ENCODE results near the gene RPS6KA2. TPM values are rescaled to one million over a fixed set of nuclear protein-coding genes. Genes with fewer than 3 reads are reported as not detected.

The RPS6KA2 gene
- total RNA-seq, 1 experiment from 2014 or later = 2.3 TPM

DNA sequence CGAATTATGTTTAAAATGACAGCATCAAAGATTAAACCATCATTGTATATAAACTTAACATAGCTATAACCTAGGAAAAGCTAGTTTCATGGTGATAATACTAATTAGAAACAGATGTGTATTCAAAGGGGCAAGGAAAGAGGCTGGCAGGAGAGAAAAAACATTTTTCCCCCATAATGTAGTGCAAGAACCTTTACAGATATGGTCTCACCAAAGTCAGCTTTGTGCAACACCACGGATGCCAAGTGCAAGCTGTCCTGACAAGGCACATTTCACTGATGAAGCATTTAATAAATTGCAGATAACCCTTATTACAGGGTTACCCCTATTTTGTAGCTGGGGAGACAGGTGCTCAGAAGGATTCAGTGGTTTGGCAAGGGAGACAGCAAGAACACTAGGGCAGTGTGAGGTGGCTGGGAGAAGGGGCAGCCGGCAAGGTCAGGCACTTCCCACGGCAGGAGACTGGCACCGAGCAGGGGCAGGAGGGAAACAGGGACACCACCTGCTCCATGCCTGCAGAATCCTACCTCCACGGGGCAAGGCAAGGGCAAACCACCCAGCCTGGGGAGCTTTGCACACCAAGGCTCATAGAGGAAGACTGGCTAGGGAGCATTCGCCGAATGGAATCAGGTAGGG, 6.5 kb downstream of the RPS6KA2 start:
- in situ Hi-C loops (cut with HindIII; ENCODE audit: low pct_unique_long_range_greater_than_20kb, low sequenced_read_pairs) = no loop called here
- no peak for DNase-seq (ENCODE audit: low read depth)

DNA sequence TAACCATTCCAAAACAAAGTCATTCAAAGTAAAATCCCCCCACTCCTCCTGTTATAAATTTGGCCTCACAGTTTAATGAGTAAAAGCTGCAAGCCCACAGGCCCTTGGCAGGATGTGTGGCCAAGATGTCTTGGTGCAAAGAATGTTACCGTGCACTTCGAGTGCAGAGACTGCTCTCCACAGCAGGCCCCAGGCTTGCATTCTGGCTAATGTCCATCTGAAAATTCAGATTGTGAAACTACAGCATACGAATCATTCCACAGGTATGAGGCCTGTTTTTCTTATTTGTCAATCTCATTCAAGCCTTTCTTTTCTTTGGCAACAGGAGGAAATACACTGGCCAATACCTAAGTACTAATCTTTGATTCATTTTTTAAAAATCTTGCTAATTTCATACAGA, 7.1 kb downstream of the RPS6KA2 start:
- in situ Hi-C loops (cut with HindIII; ENCODE audit: low pct_unique_long_range_greater_than_20kb, low sequenced_read_pairs) = no loop called here
- no peak for DNase-seq (ENCODE audit: low read depth)

- no peak for DNase-seq (ENCODE audit: low read depth)
- in situ Hi-C loops (cut with HindIII; ENCODE audit: low pct_unique_long_range_greater_than_20kb, low sequenced_read_pairs) = no loop called here
Measured at GRCh38 chr6:166618866-166619761, 7.9 kb downstream of the RPS6KA2 start.

DNA sequence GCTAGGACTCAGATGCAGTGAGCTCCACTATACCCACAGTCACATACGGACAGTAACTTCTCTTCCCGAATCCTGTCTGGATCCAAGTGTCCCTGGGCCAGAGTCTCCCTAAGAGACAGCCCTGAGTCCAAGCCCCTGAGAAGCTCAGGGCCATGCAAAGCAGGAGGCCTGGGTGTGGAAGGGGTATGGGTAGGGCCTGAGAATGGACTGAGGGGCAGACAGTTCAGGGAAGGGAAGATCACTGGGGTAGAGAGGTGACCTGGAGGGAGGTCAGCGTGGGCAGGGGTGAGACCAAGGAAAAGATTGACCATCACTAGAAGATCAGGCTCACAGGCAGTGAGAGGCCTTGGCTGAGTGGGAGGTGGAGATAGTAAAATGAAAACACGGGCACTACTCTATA, 8.8 kb downstream of the RPS6KA2 start:
- in situ Hi-C loops (cut with HindIII; ENCODE audit: low pct_unique_long_range_greater_than_20kb, low sequenced_read_pairs) = no loop called here
- no peak for DNase-seq (ENCODE audit: low read depth)

GRCh38 chr6:166617359-166617758, 9.7 kb downstream of the RPS6KA2 start:
- in situ Hi-C loops (cut with HindIII; ENCODE audit: low pct_unique_long_range_greater_than_20kb, low sequenced_read_pairs) = no loop called here
- DNase-seq (ENCODE audit: low read depth) = no peak

DNA sequence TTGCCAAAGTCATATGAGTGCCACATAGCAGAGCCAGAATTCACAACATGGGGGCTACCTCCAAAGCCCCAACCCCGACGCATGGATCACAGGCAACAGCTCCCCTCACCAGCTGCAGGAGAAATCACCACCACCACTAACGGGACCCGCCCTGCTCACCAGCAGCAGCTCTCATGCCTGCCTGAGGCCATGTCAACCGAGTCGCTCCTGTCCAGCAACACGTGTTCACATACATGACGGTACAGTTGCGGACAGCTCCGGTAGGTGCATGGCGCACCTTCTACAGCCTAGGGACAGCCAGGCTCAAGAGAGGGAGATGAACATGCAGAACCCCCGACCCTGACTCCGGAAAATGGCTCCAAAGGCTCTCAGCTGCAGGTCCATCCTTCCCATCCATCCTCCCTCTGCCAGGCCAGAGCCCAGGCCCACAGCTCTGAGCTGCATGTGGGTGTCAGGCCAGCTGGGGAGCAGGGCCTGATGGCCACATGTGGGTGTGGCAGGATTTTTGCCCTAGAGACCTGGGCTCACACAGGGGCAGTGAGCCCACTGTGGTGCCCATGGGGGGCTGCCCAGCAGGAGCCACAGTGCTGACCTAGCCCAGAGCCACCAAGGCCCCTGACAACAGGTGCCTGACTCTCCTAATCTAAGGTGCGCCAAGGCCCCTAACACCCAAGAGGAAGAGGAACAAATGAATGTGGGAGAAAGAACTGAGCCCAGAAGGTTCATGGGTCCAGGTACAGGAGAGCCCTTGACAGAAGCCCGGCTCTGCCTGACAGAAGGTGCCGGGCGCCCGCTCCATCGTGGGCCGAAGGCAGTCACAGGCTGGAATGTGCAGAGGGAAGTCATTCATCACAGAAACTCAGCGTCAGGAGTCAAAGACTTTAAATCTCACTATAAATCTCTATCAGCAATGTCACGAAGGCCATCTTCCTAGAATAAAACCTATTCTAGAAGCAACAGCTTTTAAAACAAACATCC, 10.5 kb downstream of the RPS6KA2 start:
- in situ Hi-C loops (cut with HindIII; ENCODE audit: low pct_unique_long_range_greater_than_20kb, low sequenced_read_pairs) = no loop called here
- no peak for DNase-seq (ENCODE audit: low read depth)

DNA sequence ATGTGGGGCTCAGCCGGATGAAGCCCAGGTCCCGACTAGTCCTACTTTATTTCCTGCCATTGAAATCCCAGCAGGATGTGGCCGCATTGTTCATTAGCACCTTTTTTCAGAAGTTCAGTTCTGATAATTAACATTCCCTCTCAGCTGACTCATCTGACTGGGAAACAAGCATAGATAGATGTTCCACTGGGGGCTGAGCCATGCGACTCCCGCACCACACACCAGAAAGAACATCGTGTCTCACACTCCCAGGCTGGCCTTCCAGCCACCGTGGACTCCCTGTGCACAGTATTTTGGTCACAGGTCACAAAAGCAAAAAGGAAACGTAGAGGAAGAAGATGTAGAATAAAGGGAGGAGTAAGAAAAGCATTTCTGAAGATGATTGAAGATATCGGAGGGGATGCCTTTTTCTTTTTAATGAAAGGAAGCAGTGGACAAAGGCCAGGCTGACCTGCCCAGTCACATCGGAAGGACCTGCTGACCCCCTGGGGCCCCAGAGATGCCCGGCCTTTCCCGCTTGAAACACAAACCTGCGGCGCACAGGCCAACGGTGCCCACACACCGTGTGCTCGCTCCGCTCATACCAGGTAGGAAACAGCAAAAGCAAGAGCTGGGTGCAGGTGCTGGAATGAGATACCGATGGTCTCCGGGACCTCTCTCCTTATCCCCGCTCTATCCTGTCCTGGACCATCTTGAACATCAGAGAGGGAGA, 11.8 kb downstream of the RPS6KA2 start:
- no peak for DNase-seq (ENCODE audit: low read depth)
- in situ Hi-C loops (cut with HindIII; ENCODE audit: low pct_unique_long_range_greater_than_20kb, low sequenced_read_pairs) = no loop called here

GRCh38 chr6:166614589-166614988, 12.5 kb downstream of the RPS6KA2 start:
- no peak for DNase-seq (ENCODE audit: low read depth)
- in situ Hi-C loops (cut with HindIII; ENCODE audit: low pct_unique_long_range_greater_than_20kb, low sequenced_read_pairs) = no loop called here

DNA sequence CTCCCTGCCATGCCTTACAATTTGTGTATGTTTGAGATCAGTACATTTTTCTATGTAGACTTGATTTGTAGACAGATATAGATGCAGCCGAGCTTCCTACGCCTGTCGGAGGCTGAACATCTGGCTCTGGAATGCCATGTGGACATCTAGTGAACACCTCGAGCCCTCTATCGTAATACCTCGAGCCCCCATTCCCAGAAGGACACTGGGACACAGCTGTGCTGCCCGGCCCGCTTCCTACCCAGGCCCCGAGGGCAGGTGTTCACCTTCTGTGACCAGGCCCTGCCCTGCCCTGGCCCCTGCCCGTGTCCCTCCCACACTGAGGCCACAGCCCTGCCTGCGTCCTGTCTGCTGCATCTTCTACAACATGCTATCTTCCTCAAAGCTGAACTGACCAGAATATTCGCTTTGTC, 12.9 kb downstream of the RPS6KA2 start:
- in situ Hi-C loops (cut with HindIII; ENCODE audit: low pct_unique_long_range_greater_than_20kb, low sequenced_read_pairs) = no loop called here

DNA sequence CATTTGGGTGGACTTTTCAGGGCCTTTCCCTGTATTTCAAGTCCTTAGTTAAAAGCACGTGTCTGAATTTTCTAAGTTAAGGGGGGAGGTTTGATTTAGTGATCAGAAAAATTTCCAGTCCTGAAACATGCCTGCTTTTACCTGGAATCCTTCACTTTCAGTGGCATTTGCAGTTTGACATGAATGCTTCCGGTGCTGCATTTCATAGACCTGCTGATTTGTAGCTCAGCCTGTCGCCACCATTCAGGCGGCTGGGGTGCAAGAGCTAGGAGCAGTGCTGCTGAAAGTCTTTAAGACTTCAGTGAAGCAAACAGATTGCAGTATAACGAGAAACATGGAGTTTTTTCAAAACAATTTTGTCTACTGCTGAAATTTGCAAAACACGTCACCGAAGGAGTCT, 14.0 kb downstream of the RPS6KA2 start:
- in situ Hi-C loops (cut with HindIII; ENCODE audit: low pct_unique_long_range_greater_than_20kb, low sequenced_read_pairs) = no loop called here

More for the DNA sequence above, 12.9 kb downstream of the RPS6KA2 start:
- DNase-seq (ENCODE audit: low read depth) = no peak

DNA sequence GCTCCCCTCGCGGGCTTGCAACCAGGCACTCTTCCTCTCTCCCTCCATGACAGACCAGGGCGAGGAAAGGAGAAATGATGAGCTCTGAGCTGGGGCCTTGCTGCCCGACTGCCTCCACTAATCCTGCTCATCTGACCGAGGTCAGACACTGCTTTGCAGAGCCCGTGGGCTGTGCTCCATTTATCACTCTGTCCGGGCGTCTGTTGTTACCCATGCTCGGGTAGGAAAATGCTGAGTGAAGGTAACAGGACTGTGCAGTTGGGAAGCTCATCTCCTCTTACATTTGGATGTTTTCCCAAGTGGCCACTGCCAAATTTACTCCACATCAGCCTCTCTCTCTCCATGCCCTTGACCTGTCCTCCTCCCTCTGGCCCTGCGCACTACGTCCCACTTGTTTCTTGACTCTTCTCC, 14.6 kb downstream of the RPS6KA2 start:
- in situ Hi-C loops (cut with HindIII; ENCODE audit: low pct_unique_long_range_greater_than_20kb, low sequenced_read_pairs) = no loop called here
- DNase-seq (ENCODE audit: low read depth) = no peak

More for the DNA sequence above, 14.0 kb downstream of the RPS6KA2 start:
- DNase-seq (ENCODE audit: low read depth) = no peak

DNA sequence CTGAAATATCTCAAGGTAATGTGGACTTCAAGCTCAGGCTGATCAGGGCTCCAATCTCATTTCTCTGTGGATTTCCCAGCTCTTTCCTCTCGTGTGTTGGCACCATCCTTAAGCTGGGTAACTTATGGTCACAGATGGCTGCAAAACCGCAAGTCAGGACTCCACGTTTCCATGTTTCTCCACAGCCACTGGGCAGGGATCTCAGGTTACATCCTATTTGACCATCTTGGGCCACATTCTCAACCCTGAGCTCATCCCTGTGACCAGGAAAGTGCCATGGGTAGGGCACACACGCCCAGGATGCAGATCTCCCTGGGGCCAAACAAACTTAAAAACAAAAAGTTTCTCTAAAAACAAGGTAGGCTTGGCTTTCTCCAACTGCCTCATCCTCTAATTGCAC, 15.4 kb downstream of the RPS6KA2 start:
- in situ Hi-C loops (cut with HindIII; ENCODE audit: low pct_unique_long_range_greater_than_20kb, low sequenced_read_pairs) = no loop called here
- DNase-seq (ENCODE audit: low read depth) = no peak

DNA sequence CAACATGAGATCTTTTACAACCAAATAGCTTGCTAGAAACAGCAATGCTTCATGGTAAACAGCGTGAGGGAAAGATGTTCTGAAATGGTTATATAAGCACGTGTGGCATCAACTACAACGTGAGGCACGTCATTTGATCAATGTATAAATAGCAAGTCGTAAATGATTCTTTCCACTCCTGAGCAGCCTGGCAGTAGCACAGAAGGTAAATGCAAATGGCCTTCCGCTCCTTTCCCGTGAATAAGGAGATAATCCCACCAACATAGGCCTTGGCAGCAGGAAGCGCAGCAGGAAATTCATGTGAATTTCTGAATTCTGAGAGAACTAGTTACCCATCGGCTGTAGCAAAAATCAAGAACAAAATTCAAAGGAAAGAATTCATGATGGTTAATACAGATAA, 17.0 kb downstream of the RPS6KA2 start:
- DNase-seq (ENCODE audit: low read depth) = no peak
- in situ Hi-C loops (cut with HindIII; ENCODE audit: low pct_unique_long_range_greater_than_20kb, low sequenced_read_pairs) = no loop called here

GRCh38 chr6:166608774-166609173, 18.3 kb downstream of the RPS6KA2 start:
- in situ Hi-C loops (cut with HindIII; ENCODE audit: low pct_unique_long_range_greater_than_20kb, low sequenced_read_pairs) = no loop called here
- DNase-seq (ENCODE audit: low read depth) = no peak

GRCh38 chr6:166605752-166606151, 21.3 kb downstream of the RPS6KA2 start:
- in situ Hi-C loops (cut with HindIII; ENCODE audit: low pct_unique_long_range_greater_than_20kb, low sequenced_read_pairs) = no loop called here
- no peak for DNase-seq (ENCODE audit: low read depth)

DNA sequence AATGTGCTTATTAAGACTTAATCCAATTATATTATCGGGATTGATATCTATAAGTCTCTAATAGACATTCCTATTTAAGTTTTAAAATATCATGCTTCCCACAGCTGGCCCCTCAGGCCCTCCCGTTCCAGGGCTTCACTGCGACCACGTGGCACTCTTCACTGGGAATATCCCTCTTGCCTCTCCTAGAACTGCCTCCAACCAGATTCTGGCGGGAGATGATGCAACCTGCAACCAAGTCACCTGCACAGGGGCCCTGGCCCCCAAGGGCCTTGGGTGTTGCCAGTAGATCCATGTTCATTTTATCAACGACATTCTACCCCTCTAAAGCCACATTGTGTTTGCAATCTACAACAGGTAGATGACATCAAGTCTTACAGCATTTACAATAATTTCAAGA, 22.1 kb downstream of the RPS6KA2 start:
- DNase-seq (ENCODE audit: low read depth) = no peak
- in situ Hi-C loops (cut with HindIII; ENCODE audit: low pct_unique_long_range_greater_than_20kb, low sequenced_read_pairs) = no loop called here

DNA sequence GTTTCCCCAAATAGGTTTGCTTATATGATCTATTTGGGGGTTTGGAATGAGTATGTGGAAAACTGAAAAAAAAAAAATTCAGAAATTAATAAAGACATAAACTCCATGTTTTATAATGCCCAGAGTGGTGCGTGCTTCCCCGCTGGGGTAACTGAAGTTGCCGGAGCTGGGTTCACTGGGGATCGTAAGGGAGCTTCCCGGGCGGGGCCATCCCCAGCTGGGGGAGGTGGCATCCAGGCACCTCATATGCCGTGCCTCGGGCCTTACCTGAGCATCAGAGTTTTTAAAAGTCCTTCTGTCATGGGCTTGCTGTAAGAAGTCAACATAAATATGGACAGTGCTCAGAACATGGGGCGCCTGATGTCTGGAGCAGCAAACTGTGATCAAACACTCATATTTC, 22.7 kb downstream of the RPS6KA2 start:
- in situ Hi-C loops (cut with HindIII; ENCODE audit: low pct_unique_long_range_greater_than_20kb, low sequenced_read_pairs) = no loop called here
- DNase-seq (ENCODE audit: low read depth) = no peak

- DNase-seq (ENCODE audit: low read depth) = no peak
- in situ Hi-C loops (cut with HindIII; ENCODE audit: low pct_unique_long_range_greater_than_20kb, low sequenced_read_pairs) = no loop called here
Measured at GRCh38 chr6:166603043-166603690, 23.9 kb downstream of the RPS6KA2 start.
